GM19328 (cell line): ENCODE results near the gene TPBG.
A peak's percentile ranks its signal among the peaks of the same experiment; 100 is the strongest.

ENCODE experiments used
- ATAC-seq: cut with Tn5 transposase; IDR thresholded peaks from one replicate; pipeline ENCODE4 v1.9.1; 2021; ENCODE audit warnings: mild to moderate bottlenecking, moderate library complexity; ENCODE audit not compliant: unreplicated experiment

The TPBG gene

GRCh38 chr6:82363428-82364086, at the start of gene TPBG:
TPBG (plus strand) TSS chr6:82363817; CDS start chr6:82364962, 1,145 bp downstream.
- peak; percentile 33 for ATAC-seq

GRCh38 chr6:82322386-82322785, 41.2 kb upstream of the TPBG start:
- no peak for ATAC-seq

GRCh38 chr6:82329766-82330165, 33.9 kb upstream of the TPBG start:
- ATAC-seq: no peak

GRCh38 chr6:82330171-82330804, 33.3 kb upstream of the TPBG start:
- ATAC-seq: no peak

- no peak for ATAC-seq
Observed at GRCh38 chr6:82331031-82331773, 32.4 kb upstream of the TPBG start.

GRCh38 chr6:82333781-82334180, 29.8 kb upstream of the TPBG start:
- ATAC-seq: no peak

GRCh38 chr6:82337688-82338257, 25.8 kb upstream of the TPBG start:
- no peak for ATAC-seq

GRCh38 chr6:82348130-82348529, 15.5 kb upstream of the TPBG start:
- ATAC-seq: no peak

GRCh38 chr6:82353848-82354247, 9.8 kb upstream of the TPBG start:
- no peak for ATAC-seq

GRCh38 chr6:82360552-82360951, 3.1 kb upstream of the TPBG start:
- ATAC-seq: no peak

- no peak for ATAC-seq
Observed at GRCh38 chr6:82361631-82362030, 2.0 kb upstream of the TPBG start.

- ATAC-seq: no peak
Observed at GRCh38 chr6:82362144-82362543, 1.5 kb upstream of the TPBG start.

- ATAC-seq: no peak
Observed at GRCh38 chr6:82362878-82363427, 664 bp upstream of the TPBG start.

GRCh38 chr6:82364087-82365015, 734 bp downstream of the TPBG start:
- peak; percentile 4 for ATAC-seq

- no peak for ATAC-seq
Observed at GRCh38 chr6:82365016-82365795, 1.6 kb downstream of the TPBG start.

- no peak for ATAC-seq
Observed at GRCh38 chr6:82367704-82368103, 4.1 kb downstream of the TPBG start.

GRCh38 chr6:82370788-82371187, 7.2 kb downstream of the TPBG start:
- no peak for ATAC-seq

- no peak for ATAC-seq
Observed at GRCh38 chr6:82371799-82372546, 8.4 kb downstream of the TPBG start.

- ATAC-seq: no peak
Observed at GRCh38 chr6:82372656-82373055, 9.0 kb downstream of the TPBG start.
